ENCODE results near the gene ADARB1.
"Not testable (repeated sequence)": the region's sequence is repeated elsewhere in the genome, so short reads cannot be mapped to it uniquely, and the experiment has no call there.

The ADARB1 gene
- total RNA-seq, result 60.3 to 62.5 reads per million in 2 donors

GRCh38 chr21:45074048-45074817 lies at the start of gene ADARB1:
ADARB1 (plus strand) TSS chr21:45074580; CDS start chr21:45171657, 97,077 bp downstream.
- DNase-seq, result peak; percentile 56

DNA sequence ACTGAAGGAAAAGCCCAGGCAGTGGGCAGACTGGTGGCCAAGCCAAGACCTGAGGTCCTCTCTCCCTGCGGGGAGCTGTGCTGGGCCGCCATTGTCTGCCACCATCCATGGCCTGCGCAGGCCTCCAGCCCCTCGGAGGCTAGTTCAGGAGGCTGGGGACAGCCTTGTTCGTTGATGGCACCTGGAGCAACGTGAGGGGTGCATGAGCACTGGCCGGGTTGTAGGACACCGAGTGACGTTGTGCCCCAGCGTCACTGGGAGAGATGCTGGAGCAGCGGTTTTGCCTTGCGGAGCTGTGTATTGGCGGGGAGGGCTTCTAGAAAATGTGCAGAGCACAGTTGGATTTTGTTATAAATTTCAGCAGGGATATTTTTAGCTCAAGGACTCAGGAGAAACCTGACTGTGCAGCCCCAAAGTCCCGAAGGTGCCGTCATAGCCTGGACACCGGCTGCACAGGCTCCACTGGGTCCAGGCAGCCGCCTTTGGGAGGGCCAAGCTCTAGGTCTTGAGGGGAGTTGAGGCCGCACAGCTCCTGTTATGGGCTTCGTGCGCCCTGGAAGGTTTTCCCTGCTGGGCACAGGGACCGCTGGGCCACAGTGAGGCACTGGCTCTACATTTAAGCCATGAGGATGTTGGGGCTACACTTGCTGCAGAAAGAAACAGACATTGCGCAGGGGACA lies 48.2 kb upstream of the ADARB1 start:
- DNase-seq, result no peak

DNA sequence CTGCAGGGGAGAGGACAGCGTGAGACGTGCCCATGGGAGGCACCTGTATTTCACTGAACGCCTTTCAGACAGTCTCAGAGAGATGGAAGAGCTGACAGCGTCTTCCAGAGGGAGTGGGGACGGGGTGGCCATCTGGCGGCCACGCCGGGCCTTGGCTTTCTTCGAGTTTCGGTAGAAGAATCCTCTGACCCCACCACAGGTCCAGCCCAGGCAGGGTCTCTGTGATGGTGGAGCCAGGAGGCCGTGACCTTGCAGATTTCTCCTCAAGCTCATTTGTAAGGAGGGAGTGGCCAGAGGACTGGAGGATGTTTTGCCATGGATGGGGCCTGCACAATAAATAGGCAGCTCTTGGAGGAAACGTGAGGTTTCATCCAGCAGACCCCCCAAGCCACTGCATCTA lies 47.6 kb upstream of the ADARB1 start:
- no peak for DNase-seq

GRCh38 chr21:45027241-45028196 lies 46.9 kb upstream of the ADARB1 start:
- no peak for DNase-seq

DNA sequence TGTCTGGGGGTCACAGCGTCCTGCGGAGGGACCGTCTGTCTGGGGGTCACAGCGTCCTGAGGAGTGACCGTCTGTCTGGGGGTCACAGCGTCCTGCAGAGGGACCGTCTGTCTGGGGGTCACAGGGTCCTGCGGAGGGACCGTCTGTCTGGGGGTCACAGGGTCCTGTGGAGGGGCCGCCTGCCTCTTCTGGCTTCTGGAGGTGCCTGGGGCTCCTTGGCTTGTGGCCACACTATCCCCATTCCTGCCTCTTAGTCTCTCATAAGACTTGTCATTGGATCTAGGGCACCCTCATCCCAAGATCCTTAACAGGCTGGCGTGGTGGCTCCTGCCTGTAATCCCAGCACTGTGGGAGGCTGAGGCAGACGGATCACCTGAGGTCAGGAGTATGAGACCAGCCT lies 45.7 kb upstream of the ADARB1 start:
- not testable (repeated sequence) for DNase-seq

- DNase-seq, result no peak
Measured at GRCh38 chr21:45029298-45029947, 45.0 kb upstream of the ADARB1 start.

- DNase-seq, result no peak
Measured at GRCh38 chr21:45029948-45030681, 44.3 kb upstream of the ADARB1 start.

DNA sequence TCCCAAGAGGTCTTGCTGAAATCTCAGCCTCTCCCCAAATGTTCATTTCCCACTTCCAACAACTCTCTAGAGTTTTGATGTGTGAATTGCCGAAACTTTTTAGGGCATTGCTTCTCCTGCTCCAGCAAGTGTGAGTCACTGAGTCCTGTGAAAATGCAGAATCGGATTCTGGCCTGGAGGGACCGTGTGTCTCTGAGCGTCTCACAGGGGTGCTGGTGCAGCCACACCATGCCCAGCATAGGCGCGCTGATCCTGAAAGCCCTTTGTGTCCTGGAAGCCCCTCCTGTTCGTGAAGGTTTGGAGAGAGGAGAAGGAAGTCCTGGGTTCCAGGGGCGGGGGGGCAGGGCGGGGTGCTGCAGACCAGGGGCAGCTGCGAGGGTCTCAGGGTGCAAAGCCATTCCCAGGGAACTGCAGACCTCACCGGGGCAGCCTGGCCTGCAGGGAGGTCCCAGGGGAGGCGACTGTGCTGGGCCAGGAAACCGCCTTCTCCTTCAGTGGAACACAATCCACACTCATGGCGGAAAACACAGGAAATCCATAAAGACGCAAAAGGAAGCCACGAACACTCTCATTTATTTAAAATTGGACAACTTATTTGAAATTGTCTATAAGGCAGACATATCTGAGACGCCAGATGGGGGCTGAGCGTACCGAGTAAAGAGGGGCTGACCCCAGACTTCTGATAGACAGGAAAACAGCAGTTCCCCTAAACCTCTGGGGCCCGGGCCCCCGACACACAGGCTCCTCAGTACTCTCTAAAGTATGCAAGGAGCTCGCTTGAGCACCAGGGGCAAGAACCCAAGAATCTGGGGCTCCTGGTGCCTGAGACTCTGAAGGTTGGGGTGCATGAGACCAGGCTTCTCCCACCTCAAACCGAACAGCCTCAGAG lies 43.5 kb upstream of the ADARB1 start:
- DNase-seq, result no peak

DNA sequence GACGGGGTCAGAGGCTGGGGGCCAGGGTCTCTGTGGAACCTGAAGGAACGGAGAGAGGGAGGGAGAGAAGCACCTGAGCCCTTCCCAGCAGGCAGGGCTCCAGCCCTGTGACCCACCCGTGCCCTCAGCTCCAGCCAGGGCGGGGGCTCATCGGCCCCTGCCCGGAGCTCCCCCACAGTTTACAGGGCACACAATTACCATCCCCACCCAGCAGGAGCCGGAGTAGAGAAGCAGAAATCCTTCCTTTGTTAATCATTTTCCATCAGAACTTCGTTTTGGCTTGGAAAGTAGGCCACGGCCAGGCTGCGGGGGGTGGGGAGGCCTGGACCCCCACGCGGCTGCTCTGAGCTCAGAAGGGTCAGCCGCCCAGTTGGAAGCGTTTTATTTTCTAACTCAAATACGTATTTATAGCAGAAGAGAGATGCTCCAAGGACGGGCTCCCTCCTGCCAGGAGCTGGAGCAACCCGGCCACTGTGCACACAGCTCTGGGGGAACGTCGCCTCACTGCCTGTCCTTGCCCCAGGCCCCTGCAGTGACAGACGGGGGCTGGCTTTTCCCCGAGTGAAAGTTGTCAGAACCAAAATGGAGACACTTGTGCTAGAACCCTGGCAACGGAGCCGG lies 42.7 kb upstream of the ADARB1 start:
- DNase-seq, result no peak

DNA sequence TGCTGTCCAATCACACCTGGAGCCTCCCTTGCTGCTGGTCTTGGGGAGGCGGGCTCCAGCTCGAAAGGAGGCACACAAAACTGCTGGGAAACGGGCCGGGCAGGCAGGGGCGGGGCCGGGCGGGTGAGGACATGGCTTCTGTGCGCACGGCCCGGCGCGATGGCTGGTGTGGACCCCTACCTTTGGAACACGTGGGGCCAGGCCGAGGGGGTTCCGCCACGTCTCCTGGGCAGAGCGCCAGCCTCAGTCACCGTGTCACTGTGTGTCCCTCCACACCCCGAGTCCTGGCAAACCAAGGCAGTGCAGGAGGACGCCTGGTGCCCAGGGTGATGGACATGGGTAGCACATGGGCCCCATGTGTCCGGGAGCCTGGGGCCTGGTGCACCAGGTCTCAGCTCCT lies 42.0 kb upstream of the ADARB1 start:
- no peak for DNase-seq

DNA sequence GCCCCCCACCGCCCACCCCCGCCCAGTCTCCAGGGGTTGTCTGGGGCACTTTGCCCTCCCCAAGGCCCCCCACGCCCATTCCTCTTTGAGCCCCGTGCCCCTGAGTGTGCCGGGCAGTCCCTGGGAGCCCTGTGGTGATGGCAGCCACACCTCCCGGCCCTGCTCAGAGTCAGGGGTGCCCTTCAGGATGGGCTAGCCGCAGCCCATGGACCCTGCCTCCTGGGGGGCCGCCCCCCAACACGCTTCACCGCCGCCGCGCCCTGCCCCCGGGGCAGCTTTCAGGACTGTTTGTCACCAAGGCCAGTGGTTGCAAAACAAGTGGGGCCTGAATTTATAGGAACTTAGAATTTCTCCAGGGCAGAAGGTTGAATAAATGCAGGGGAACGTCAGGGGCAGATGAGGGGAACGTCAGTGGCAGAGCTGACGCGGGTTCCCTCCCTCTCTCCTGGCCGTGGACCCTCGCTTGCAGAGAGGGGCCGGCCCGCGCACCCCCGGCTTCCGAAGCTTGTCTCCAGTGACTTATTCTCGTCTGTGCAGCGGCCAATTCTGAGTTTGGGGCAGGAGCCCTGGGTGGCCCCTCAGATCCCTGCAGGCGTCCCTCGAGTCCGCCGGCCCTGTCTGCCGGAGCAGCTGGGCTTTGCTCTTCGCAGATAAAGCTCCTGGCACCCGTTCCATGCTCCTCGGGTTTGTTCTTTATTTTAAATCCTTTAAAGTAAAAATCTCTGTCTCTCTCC lies 41.2 kb upstream of the ADARB1 start:
- no peak for DNase-seq

GRCh38 chr21:45033791-45034555 lies 40.4 kb upstream of the ADARB1 start:
- DNase-seq, result no peak

GRCh38 chr21:45034556-45035476 lies 39.6 kb upstream of the ADARB1 start:
- no peak for DNase-seq

GRCh38 chr21:45035477-45035848 lies 38.9 kb upstream of the ADARB1 start:
- no peak for DNase-seq

- DNase-seq, result no peak
Measured at GRCh38 chr21:45036630-45037029, 37.8 kb upstream of the ADARB1 start.

- DNase-seq, result no peak
Measured at GRCh38 chr21:45037986-45038385, 36.4 kb upstream of the ADARB1 start.

DNA sequence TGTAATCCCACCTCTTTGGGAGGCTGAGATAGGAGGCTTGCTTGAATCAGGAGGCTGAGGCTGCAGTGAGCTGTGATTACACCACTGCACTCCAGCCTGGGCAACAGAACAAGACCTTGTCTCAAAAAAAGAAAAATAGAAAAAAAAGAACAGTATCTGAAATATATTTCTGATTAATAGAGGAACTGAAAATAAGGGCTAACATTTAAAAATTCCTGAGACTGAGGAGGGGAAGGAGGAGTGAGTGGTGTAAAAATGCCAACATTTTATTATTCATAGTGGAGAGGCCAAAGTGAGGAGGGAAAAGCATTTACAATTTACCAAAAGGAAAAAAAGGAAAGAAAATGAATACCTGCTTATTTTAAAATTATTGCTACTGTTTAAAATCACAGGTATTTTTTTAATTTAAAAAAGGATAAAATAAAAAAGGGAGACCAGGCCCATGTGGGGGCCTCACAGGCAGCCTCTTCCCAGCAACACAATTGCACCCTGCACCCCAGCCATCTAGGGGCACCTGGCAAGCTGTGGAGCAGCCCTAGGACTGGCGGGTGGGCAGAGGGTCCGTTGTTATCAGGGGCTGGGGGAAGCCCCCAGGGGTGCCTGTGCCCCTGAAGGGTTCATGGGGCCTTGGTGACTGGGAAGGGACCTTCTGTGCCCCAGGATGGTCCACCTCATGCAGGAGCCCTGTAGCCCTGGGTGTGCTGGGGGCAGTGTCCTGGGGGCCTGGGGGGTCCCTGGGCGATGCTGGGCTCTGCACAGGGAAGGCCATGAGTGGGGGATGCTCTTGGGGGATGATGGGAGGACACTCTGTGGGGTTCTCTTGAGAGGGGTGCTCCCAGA lies 34.8 kb upstream of the ADARB1 start:
- DNase-seq, result no peak
